HL-60 (cell line): ENCODE measurements around the gene RAD9A.
A peak's percentile ranks its signal among the peaks of the same experiment; 100 is the strongest.

Source experiments
- DNase-seq, 2 experiments: peaks; one replicate each; pipeline ENCODE4 v3.0.0-alpha.2; 2010 to 2020; ENCODE audit warnings: low read depth in 1 of 2, low spot score in 1 of 2
- H3K27ac ChIP-seq: fragments of 250-450 bp; sonication (Bioruptor Pico); replicated peaks from 2 replicates; pipeline ENCODE4 v1.5.1; 2020; ENCODE audit warnings: mild to moderate bottlenecking, moderate library complexity
- H3K27me3 ChIP-seq: fragments of 250-450 bp; sonication (Bioruptor Pico); 2 replicates; pipeline ENCODE4 v1.5.1; 2021; ENCODE audit warnings: mild to moderate bottlenecking, moderate library complexity; ENCODE audit not compliant: insufficient read depth, poor library complexity, severe bottlenecking
- H3K4me3 ChIP-seq: replicated peaks from 2 replicates; pipeline ENCODE4 v1.5.1; 2011; ENCODE audit warnings: mild to moderate bottlenecking, control low read depth, low read length; ENCODE audit not compliant: insufficient read depth
- GABPA ChIP-seq: IDR thresholded peaks from 2 replicates; pipeline ENCODE4 v1.6.1; 2012; ENCODE audit warnings: low read depth
- POLR2AphosphoS5 ChIP-seq: IDR thresholded peaks from 2 replicates; pipeline ENCODE4 v1.6.1; 2012; ENCODE audit warnings: low read depth
- SPI1 ChIP-seq: IDR thresholded peaks from 2 replicates; pipeline ENCODE4 v1.6.1; 2012; ENCODE audit warnings: low read depth, mild to moderate bottlenecking, borderline replicate concordance
- long read RNA-seq: library from polyadenylated mRNA; unstranded; transcript quantifications from one replicate; pipeline ENCODE4 v2.0.0, GENCODE V29; 2020
- TF ChIP-seq, protein P1 (sequence below): IDR thresholded peaks from 2 replicates; pipeline ENCODE4 v1.6.1; 2012; ENCODE audit warnings: low read depth; ENCODE audit not compliant: insufficient replicate concordance
- TF ChIP-seq, protein P2 (sequence below): IDR thresholded peaks from one replicate; pipeline ENCODE4 v1.5.1; 2011; ENCODE audit warnings: low read length, control low read depth, inconsistent platforms; ENCODE audit not compliant: insufficient read depth

RAD9A gene
- long read RNA-seq, transcript RAD9A-201 (11 exons, 2,119 nt), result major isoform, 5 of 8 reads
- long read RNA-seq, partial matches to known transcripts, result 0 of 8 reads
- long read RNA-seq, other reads (novel, unspliced or antisense), result 3 of 8 reads

DNA sequence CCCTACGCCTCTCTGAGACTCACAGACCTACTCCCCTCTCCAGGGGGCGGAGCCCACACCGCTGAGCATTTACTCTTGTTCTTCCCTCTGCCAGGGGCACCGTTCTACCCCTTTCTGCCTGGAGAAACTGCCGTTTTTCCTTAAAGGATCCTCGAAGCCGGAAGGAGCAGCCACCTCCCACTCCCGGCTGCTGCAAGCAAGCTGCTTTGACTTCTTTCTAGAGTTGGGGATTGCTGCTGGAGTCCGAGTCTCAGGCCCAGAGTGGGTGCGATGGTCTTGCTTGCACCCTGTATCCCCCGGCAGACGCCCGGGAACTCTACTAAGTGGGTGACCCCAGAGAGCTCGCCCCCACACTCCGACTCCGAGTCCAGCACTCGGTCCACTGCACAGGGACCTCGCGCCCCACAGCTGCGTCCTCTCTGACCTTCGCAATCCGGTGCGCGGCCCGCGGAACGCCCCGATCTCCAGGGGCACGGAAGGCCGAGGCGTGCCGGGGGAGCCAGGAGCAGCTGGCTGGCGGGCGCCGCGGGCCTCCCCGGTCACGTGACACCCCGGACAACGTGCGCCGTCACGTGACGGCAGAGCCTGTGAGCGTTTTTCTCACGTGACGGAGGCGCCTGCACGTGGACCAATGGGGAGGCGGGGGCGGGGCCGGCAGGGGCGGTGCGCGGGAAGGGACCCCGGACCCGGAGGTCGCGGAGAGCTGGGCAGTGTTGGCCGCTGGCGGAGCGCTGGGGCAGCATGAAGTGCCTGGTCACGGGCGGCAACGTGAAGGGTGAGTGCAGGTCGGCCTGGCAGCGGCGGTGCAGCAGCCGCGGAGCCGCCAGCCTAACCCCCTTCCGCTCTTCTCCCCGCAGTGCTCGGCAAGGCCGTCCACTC lies at the start of gene RAD9A:
TSS of gene RAD9A (plus strand) at position 683 of the 879 bp plus-strand sequence. CDS start at position 742, 59 bp downstream.
- Histone ChIP-seq H3K27me3 (no peaks in the 10 kb centered on the region), H3K4me3 (peak within 1 kb of the TSS; percentile 74), H3K27ac (peak within 1 kb of the TSS; percentile 87)
- TF ChIP-seq, protein P1, sequence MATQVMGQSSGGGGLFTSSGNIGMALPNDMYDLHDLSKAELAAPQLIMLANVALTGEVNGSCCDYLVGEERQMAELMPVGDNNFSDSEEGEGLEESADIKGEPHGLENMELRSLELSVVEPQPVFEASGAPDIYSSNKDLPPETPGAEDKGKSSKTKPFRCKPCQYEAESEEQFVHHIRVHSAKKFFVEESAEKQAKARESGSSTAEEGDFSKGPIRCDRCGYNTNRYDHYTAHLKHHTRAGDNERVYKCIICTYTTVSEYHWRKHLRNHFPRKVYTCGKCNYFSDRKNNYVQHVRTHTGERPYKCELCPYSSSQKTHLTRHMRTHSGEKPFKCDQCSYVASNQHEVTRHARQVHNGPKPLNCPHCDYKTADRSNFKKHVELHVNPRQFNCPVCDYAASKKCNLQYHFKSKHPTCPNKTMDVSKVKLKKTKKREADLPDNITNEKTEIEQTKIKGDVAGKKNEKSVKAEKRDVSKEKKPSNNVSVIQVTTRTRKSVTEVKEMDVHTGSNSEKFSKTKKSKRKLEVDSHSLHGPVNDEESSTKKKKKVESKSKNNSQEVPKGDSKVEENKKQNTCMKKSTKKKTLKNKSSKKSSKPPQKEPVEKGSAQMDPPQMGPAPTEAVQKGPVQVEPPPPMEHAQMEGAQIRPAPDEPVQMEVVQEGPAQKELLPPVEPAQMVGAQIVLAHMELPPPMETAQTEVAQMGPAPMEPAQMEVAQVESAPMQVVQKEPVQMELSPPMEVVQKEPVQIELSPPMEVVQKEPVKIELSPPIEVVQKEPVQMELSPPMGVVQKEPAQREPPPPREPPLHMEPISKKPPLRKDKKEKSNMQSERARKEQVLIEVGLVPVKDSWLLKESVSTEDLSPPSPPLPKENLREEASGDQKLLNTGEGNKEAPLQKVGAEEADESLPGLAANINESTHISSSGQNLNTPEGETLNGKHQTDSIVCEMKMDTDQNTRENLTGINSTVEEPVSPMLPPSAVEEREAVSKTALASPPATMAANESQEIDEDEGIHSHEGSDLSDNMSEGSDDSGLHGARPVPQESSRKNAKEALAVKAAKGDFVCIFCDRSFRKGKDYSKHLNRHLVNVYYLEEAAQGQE, result no peak
- TF ChIP-seq GABPA (no peak), SPI1 (no peak), POLR2AphosphoS5 (peak; percentile 69)
- TF ChIP-seq, protein P2, sequence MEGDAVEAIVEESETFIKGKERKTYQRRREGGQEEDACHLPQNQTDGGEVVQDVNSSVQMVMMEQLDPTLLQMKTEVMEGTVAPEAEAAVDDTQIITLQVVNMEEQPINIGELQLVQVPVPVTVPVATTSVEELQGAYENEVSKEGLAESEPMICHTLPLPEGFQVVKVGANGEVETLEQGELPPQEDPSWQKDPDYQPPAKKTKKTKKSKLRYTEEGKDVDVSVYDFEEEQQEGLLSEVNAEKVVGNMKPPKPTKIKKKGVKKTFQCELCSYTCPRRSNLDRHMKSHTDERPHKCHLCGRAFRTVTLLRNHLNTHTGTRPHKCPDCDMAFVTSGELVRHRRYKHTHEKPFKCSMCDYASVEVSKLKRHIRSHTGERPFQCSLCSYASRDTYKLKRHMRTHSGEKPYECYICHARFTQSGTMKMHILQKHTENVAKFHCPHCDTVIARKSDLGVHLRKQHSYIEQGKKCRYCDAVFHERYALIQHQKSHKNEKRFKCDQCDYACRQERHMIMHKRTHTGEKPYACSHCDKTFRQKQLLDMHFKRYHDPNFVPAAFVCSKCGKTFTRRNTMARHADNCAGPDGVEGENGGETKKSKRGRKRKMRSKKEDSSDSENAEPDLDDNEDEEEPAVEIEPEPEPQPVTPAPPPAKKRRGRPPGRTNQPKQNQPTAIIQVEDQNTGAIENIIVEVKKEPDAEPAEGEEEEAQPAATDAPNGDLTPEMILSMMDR, result no peak
- peak; percentile 95 to 97 for DNase-seq

GRCh38 chr11:67344264-67344663 lies 47.5 kb upstream of the RAD9A start:
- no peak overlapping the region for H3K27ac ChIP-seq
- TF ChIP-seq GABPA (no peak), SPI1 (no peak), POLR2AphosphoS5 (no peak)
- TF ChIP-seq, protein P1, result no peak
- TF ChIP-seq, protein P2, result no peak
- no peak for DNase-seq

GRCh38 chr11:67345247-67345919 lies 46.4 kb upstream of the RAD9A start:
- Histone ChIP-seq H3K4me3 (no peak overlapping the region), H3K27me3 (no peaks in the 10 kb centered on the region), H3K27ac (no peak overlapping the region)
- no peak for DNase-seq
- TF ChIP-seq, protein P2, result no peak
- TF ChIP-seq SPI1, result no peak

More at GRCh38 chr11:67344264-67344663, 47.5 kb upstream of the RAD9A start:
- Histone ChIP-seq H3K27me3 (no peaks in the 10 kb centered on the region), H3K4me3 (no peak overlapping the region)
